GM12801 (cell line): Measurements from ENCODE around the gene HIF3A.

Experiments
- TF ChIP-seq, protein P1 (sequence below): IDR thresholded peaks from one replicate; pipeline ENCODE4 v1.5.1; 2011; ENCODE audit warnings: control low read depth; ENCODE audit not compliant: insufficient read length; ENCODE audit errors: extremely low read depth

HIF3A gene

DNA sequence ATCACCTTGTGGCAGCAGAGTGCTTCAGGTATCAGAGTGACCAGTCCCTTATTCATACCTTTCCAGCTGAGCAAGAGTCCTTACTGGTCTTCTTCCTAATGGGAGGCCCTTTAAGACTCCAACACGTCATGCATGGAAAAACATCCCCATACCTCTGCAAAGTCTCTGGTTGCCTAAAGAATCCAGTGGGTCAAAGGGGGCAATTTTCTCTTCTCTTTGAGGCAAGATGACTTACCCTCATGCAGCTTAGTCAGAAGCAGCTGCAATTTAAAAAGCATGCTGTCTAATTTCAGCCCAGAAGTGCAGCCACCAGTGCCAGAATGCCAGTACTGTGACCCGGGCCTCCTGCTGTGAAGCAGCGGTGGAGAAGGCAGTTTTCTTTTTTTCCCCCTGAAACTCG lies 68.7 kb downstream of the HIF3A start:
- TF ChIP-seq, protein P1, sequence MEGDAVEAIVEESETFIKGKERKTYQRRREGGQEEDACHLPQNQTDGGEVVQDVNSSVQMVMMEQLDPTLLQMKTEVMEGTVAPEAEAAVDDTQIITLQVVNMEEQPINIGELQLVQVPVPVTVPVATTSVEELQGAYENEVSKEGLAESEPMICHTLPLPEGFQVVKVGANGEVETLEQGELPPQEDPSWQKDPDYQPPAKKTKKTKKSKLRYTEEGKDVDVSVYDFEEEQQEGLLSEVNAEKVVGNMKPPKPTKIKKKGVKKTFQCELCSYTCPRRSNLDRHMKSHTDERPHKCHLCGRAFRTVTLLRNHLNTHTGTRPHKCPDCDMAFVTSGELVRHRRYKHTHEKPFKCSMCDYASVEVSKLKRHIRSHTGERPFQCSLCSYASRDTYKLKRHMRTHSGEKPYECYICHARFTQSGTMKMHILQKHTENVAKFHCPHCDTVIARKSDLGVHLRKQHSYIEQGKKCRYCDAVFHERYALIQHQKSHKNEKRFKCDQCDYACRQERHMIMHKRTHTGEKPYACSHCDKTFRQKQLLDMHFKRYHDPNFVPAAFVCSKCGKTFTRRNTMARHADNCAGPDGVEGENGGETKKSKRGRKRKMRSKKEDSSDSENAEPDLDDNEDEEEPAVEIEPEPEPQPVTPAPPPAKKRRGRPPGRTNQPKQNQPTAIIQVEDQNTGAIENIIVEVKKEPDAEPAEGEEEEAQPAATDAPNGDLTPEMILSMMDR, result no peak

DNA sequence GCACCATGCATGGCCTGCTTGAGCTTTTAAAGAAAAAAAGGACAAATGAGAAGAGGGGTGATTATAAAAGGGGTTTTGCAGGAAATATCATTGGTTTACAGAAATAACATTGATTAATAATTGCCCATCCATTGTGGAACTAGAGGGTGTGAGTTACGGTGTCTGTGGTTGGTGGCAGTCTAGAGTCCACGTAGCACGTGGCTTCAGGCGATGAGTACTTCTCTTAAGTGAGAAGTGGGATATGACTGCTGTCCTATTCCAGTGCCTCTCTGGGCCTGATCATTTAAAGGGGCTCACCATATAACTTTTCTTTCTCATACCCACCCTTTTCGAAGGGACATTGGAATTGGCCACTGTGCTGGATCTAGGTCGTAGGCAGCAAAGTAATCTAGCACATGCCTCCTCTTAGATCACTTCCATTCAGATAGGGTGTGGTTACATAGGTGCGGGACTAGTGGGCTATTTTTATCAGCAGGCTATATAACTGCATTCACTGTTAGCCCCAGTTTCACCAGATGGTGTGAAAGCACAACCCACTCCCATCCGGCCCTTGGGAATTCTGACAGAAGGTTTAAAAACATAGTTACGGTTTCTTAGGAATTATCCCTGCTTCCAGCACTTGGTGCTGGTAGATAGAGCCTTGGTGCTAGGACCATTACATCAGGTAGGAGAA lies 69.9 kb downstream of the HIF3A start:
- TF ChIP-seq, protein P1, result no peak

DNA sequence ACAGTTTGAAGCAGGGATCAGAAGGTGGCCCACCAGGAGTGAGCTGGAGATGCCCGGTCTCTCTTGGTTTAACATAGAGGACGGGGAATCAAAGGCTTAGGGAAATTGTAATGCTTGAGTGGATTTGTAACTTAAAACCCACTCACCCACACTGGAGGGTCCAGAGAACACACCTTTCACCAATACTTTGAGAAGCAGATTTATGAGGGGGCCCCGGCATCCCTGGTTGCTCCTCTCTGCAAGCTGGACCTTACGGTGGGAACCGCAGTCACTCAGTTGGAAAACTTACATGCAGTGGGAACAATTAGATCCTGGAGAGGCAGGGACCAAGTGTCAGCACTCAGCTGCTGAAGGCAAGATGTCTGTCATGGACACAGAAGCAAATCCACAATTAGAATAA lies 70.6 kb downstream of the HIF3A start:
- TF ChIP-seq, protein P1, result no peak

DNA sequence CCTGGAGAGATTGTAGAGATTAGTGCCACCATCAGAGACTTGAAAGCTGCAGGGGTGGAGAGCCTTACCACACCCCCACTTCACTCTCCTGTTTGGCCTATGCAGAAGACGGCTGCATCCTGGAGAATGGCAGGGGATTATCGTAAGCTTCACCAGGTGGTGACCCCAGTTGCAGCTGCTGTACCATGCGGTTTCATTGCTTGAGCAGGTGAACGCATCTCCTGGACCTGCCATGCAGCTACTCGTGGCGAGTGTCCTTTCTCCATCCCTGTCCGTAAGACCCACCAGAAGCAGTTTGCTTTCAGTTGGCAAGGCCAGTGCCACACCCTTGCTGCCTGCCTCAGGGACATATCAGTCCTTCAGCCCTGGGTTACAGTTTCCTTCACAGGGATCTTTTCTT lies 71.3 kb downstream of the HIF3A start:
- TF ChIP-seq, protein P1, result no peak

DNA sequence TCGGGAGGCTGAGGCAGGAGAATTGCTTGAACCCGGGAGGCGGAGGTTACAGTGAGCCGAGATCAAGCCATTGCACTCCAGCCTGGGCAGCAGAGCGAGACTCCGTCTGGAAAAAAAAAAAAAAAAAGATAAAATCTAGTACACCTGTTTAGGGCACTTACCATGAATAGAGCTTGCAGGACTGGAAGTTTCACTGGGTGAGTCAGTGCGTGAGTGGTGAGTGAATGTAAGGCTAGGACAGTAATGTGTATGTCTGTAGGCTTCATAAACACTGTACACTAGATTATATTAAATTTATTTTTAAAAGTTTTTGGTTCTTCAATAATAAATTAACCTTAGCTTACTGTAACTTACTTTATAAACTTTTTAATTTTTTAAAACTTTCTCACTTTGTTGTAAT lies 73.0 kb downstream of the HIF3A start:
- TF ChIP-seq, protein P1, result no peak

DNA sequence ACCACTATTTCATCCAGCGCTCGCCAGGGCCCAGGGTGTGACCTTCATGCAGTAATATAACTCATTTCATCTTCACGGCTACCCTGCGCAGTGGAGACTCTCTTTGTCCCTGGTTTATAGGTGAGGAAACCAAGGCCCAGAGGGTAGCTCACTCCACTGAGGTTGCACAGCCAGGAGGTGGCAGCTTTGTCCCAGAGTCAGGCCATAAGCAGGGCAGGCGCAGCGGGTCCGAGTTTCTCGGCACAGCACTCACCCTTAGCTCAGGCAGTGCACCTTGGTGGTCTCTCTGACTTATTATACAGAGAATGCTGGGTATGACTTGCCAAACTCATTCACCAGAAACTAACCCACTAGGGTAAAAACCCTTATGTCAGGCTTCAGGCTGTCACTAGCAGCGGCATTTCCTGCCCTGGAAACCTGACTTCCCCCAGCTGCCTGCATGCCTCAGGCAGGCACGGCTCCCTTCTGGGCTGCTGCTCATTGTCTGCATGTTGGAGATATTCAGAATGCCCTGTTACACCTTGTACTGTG lies 74.6 kb downstream of the HIF3A start:
- TF ChIP-seq, protein P1, result no peak

DNA sequence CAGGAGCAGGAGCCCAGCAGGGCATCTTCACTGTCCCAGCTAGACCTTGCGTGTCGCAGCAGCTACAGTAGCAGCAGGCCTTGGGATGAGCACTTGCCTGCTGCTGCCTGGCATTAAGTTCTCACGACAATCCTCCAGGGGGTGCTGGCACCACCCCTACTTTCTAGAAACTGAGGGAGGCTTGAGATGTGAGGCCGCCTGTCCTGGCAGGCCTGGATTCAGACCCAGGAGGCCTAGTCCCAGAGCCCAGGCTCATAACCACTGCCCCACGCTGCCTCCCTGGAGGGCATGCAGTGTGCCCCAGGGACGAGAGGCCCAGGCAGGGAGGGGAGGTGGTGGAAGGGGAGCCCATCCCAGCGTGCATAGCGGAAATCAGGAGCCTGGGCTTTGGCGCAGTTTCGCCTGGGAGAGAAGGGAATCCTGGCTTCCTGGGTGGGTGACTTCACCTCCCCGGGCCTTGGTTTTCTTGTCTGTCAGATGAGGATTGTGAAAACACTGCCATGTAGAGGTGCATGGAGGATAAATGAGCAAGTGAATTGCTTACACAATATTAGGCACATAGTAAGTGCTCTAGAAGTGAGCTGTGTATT lies 76.2 kb downstream of the HIF3A start:
- TF ChIP-seq, protein P1, result no peak
